Upper lobe of left lung (tissue), 6 donors: ENCODE results near the gene ARHGAP26. TPM values are rescaled to one million over a fixed set of nuclear protein-coding genes. Genes with fewer than 3 reads are reported as not detected.

Experiments
- ATAC-seq, 2 donors: fragments of 200-7000 bp; cut with Tn5 transposase; one replicate each; pipeline ENCODE4 v1.9.1; 2022; ENCODE audit warnings: mild to moderate bottlenecking in 2 of 2, moderate library complexity in 2 of 2; ENCODE audit not compliant: low FRiP score in 2 of 2
- DNase-seq, 2 donors: peaks; one replicate each; pipeline ENCODE4 v3.0.0-alpha.2; 2019 to 2020
- H3K27ac ChIP-seq, 4 donors: fragments of 200-600 bp; sonication (generic); one replicate each; pipeline ENCODE4 v1.5.1; 2016 to 2019
- H3K27me3 ChIP-seq, 4 donors: fragments of 200-600 bp; sonication (generic); one replicate each; pipeline ENCODE4 v1.5.1; 2017 to 2019
- H3K36me3 ChIP-seq, 4 donors: fragments of 200-600 bp; sonication (generic); one replicate each; pipeline ENCODE4 v1.5.1; 2016 to 2019
- H3K4me1 ChIP-seq, 4 donors: fragments of 200-600 bp; sonication (generic); one replicate each; pipeline ENCODE4 v1.5.1; 2018 to 2019
- H3K4me3 ChIP-seq, 4 donors: fragments of 200-600 bp; sonication (generic); one replicate each; pipeline ENCODE4 v1.5.1; 2017 to 2019; ENCODE audit warnings: mild to moderate bottlenecking in 2 of 4, moderate library complexity in 1 of 4
- H3K9me3 ChIP-seq, 4 donors: fragments of 200-600 bp; sonication (generic); one replicate each; pipeline ENCODE4 v1.5.1; 2018 to 2019
- EP300 ChIP-seq, 4 donors: sonication (generic); formaldehyde crosslinking; IDR thresholded peaks; one replicate each; pipeline ENCODE4 v1.5.1; 2017; ENCODE audit warnings: antibody characterized with exemption in 4 of 4, control low read depth in 2 of 4
- POLR2A ChIP-seq, 4 donors: fragments of 450-650 bp; IDR thresholded peaks; one replicate each; pipeline ENCODE4 v1.5.1; 2016 to 2017; ENCODE audit warnings: antibody characterized with exemption in 4 of 4, mild to moderate bottlenecking in 2 of 4
- POLR2AphosphoS5 ChIP-seq, 2 donors: sonication (generic); formaldehyde crosslinking; IDR thresholded peaks; one replicate each; pipeline ENCODE4 v1.5.1; 2017; ENCODE audit warnings: antibody characterized with exemption in 2 of 2
- WGBS, 2 donors: methylation state at CpG; one replicate each; pipeline ENCODE4 v1.1.5; 2017 to 2018; 5-methylcytosine and 5-hydroxymethylcytosine counted together
- total RNA-seq, 6 donors: library from RNA; depleted of rRNA in 4 of 6; stranded (reverse); fragments of >200 nt in 4 of 6; gene quantifications; one replicate each; pipeline versions ENCODE4 v1.1.0 to v1.2.1, GENCODE V29; 2016 to 2021
- TF ChIP-seq, protein P1 (sequence below), 6 experiments: fragments of 450-650 bp in 4 of 6; fragments of 200-600 bp in 2 of 6; sonication (generic) in 2 of 6; IDR thresholded peaks; one replicate each; pipeline ENCODE4 v1.5.1; 2016 to 2019; ENCODE audit warnings: antibody characterized with exemption in 6 of 6
- donor health status: DM: no; HTN: no; CAD: no; lungs with moderate emphysema.
- donor health status: DM: no; HTN: yes; CAD: no; lungs with severe emphysema.

Gene ARHGAP26
- total RNA-seq, 6 donors from 2014 or later = 34.9 to 90.1 (median 38.9) TPM

DNA sequence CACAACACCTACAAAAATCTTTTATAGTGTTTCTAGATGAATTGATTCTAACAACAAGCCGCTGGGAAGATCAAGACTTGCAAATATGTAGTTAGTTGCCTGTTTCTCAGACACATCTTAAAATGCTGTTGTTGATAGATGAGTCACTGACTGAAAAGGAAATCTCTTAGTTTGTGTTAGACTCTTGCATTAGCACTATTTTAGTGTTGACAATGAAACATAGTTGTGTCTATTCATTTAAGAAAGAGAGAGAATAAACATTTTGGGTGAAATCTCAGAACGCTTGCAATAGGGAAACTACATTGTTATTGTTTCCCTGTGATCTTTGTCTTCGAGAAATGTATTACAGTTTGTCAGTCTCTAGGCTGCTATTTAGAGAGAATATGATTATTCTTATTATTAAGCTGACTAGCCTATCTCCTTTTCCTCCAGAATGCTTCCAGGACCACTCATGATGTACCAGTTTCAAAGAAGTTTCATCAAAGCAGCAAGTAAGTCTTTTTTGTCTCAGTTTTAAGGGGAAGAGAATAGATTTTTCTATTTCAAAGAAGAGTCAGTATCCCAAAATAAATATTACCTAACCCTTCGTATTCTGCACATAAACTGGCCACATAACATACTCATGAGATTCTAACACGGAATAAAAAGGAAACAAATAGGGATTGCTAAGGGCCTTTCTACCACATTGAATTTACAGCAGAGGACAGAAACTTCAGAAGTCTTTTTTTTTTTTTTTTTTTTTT, 285.6 kb downstream of the ARHGAP26 start:
- DNase-seq (no peak), ATAC-seq (no peak)
- peaks cover 0 to 18% (median 0%) of the 10 kb centered on the region in 4 donors for H3K36me3 ChIP-seq
- H3K4me3 ChIP-seq = no peak overlapping the region
- no peaks in the 10 kb centered on the region for H3K27me3 ChIP-seq
- no peaks in the 10 kb centered on the region for H3K9me3 ChIP-seq
- 69 to 75% methylated on average over 5 of the region's 5 CpGs for WGBS, 2 donors
- TF ChIP-seq POLR2AphosphoS5 (IDR thresholded peaks at IDR 0.05) (no peak), EP300 (IDR thresholded peaks at IDR 0.05) (no peak), POLR2A (IDR thresholded peaks at IDR 0.05) (no peak)
- TF ChIP-seq, protein P1, sequence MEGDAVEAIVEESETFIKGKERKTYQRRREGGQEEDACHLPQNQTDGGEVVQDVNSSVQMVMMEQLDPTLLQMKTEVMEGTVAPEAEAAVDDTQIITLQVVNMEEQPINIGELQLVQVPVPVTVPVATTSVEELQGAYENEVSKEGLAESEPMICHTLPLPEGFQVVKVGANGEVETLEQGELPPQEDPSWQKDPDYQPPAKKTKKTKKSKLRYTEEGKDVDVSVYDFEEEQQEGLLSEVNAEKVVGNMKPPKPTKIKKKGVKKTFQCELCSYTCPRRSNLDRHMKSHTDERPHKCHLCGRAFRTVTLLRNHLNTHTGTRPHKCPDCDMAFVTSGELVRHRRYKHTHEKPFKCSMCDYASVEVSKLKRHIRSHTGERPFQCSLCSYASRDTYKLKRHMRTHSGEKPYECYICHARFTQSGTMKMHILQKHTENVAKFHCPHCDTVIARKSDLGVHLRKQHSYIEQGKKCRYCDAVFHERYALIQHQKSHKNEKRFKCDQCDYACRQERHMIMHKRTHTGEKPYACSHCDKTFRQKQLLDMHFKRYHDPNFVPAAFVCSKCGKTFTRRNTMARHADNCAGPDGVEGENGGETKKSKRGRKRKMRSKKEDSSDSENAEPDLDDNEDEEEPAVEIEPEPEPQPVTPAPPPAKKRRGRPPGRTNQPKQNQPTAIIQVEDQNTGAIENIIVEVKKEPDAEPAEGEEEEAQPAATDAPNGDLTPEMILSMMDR (IDR thresholded peaks at IDR 0.05) = no peak
- H3K27ac ChIP-seq = no peak overlapping the region
- peaks cover 21 to 43% (median 37%) of the 10 kb centered on the region in 4 donors for H3K4me1 ChIP-seq

DNA sequence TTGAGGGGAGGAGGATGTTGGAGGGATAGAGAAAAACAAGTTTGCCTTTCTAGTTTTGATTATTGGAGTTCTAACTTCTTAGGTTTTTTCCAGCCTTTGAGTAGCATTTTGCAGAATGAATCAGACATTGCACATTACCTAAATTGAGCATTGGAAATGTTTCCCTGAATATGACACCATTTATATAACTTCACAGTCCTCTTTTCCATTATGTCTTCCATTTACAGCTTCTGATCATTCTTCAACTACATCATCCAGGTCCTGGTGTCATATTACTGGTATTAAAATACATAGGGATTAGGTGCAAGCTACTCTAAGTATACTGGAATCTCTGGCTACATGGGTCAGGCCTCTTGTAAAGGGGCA, 286.1 kb downstream of the ARHGAP26 start:
- Histone ChIP-seq H3K36me3 (peaks cover 0 to 17% (median 0%) of the 10 kb centered on the region in 4 donors), H3K27me3 (no peaks in the 10 kb centered on the region), H3K27ac (peak overlapping the region in 1 of 4 donors; percentile 11), H3K9me3 (no peaks in the 10 kb centered on the region), H3K4me3 (no peak overlapping the region), H3K4me1 (peaks cover 18 to 45% (median 32%) of the 10 kb centered on the region in 4 donors)
- TF ChIP-seq, protein P1 (IDR thresholded peaks at IDR 0.05) = no peak
- no peak for TF ChIP-seq POLR2AphosphoS5 (IDR thresholded peaks at IDR 0.05)
- no peak for TF ChIP-seq EP300 (IDR thresholded peaks at IDR 0.05)
- TF ChIP-seq POLR2A (IDR thresholded peaks at IDR 0.05) = no peak
- no peak for ATAC-seq
- no peak for DNase-seq

DNA sequence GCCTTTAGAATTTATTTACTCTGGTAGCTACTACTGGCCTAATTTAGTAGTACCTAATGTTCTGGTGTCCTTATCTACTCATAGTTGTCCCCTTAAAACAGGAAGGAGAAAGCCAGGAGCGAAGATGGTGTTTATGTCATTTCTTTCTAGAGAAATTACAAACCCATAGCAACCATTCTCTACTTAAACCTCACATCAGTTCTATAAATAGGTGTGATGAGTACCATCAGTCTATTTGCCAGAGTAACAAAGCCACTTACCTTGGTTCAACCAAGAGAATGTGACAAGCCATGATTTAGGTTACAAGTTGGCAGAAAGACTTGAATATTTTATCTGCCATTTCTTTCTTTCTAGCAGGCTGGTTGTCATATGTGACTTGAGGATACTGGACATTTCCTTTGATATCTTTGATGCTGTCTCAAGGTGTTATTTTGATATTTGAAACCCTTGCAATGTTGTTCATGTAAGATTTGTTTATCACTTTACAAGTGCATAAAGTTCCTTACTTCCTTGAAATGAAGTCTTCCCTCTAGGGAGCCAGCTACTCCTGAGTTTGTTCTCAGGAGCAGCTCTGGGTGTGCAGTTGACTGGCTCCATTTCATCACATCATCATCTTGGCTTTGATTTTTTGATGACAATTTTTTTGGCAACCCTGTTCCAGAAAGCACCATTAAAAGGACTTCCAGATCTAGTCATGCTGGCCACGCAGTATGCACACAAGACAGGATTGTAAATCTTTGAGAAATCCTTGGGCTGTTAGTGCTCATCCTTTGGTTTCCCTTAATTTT, 286.8 kb downstream of the ARHGAP26 start:
- DNase-seq = no peak
- no peaks in the 10 kb centered on the region for H3K9me3 ChIP-seq
- H3K27me3 ChIP-seq = no peaks in the 10 kb centered on the region
- TF ChIP-seq POLR2AphosphoS5 (IDR thresholded peaks at IDR 0.05) = no peak
- TF ChIP-seq EP300 (IDR thresholded peaks at IDR 0.05) = no peak
- TF ChIP-seq, protein P1 (IDR thresholded peaks at IDR 0.05) = no peak
- no peak for TF ChIP-seq POLR2A (IDR thresholded peaks at IDR 0.05)
- H3K27ac ChIP-seq = peak overlapping the region in 1 of 4 donors; percentile 11
- peaks cover 13 to 40% (median 26%) of the 10 kb centered on the region in 4 donors for H3K4me1 ChIP-seq
- no peak overlapping the region for H3K4me3 ChIP-seq
- 82 to 85% methylated on average over 2 of the region's 2 CpGs for WGBS, 2 donors
- ATAC-seq = peak in 1 of 2 donors; percentile 45
- peaks cover 0 to 17% (median 0%) of the 10 kb centered on the region in 4 donors for H3K36me3 ChIP-seq

DNA sequence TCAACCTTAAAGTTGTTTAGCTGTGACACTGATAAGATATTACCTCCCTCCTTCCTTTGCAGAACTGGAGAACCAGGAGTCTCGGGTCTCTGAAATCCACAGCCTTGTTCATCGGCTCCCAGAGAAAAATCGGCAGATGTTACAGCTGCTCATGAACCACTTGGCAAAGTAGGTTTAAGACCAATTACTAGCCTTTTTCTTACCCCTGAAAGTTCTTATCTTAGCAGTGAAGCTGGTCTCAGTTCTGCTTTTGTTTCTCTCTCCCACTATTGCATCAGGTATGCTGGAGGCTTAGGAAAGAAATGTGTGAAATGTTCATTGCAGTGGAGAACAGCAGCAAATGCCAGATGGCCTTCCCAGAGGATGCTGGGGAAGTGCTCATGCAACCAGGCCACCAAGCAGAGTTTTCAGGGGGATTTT, 287.4 kb downstream of the ARHGAP26 start:
- Histone ChIP-seq H3K27me3 (no peaks in the 10 kb centered on the region), H3K9me3 (no peaks in the 10 kb centered on the region), H3K27ac (no peak overlapping the region), H3K4me1 (peaks cover 13 to 37% (median 23%) of the 10 kb centered on the region in 4 donors), H3K36me3 (peaks cover 0 to 17% (median 0%) of the 10 kb centered on the region in 4 donors), H3K4me3 (no peak overlapping the region)
- WGBS, 2 donors = 86 to 91% methylated on average over 3 of the region's 3 CpGs
- ATAC-seq (peak in 1 of 2 donors; percentile 23), DNase-seq (no peak)
- TF ChIP-seq EP300 (IDR thresholded peaks at IDR 0.05) = no peak
- TF ChIP-seq POLR2A (IDR thresholded peaks at IDR 0.05) = no peak
- TF ChIP-seq POLR2AphosphoS5 (IDR thresholded peaks at IDR 0.05) = no peak
- TF ChIP-seq, protein P1 (IDR thresholded peaks at IDR 0.05) = no peak
